ENCODE data around the gene SPAG9.
"Not testable (repeated sequence)": the region's sequence is repeated elsewhere in the genome, so short reads cannot be mapped to it uniquely, and the experiment has no call there.

Gene SPAG9

GRCh38 chr17:51128076-51128475, 7.4 kb upstream of the SPAG9 start:
- DNase-seq: no peak

GRCh38 chr17:51124640-51125503, 4.2 kb upstream of the SPAG9 start:
- DNase-seq: no peak

GRCh38 chr17:51122473-51123115, 1.9 kb upstream of the SPAG9 start:
- not testable (repeated sequence) for DNase-seq

GRCh38 chr17:51121620-51122472, 1.2 kb upstream of the SPAG9 start:
- DNase-seq: peak; percentile 77

GRCh38 chr17:51120357-51120738, 320 bp downstream of the SPAG9 start:
- DNase-seq: peak; percentile 64

- peak; percentile 17 for DNase-seq
These were observed 982 bp downstream of the SPAG9 start for GRCh38 chr17:51119415-51120356.

GRCh38 chr17:51118330-51119195, 2.1 kb downstream of the SPAG9 start:
- DNase-seq: peak; percentile 7

- DNase-seq: no peak
These were observed 5.5 kb downstream of the SPAG9 start for GRCh38 chr17:51115179-51115578.

- DNase-seq: not testable (repeated sequence)
These were observed 8.1 kb downstream of the SPAG9 start for GRCh38 chr17:51112303-51113222.

GRCh38 chr17:51107778-51108177, 12.9 kb downstream of the SPAG9 start:
- DNase-seq: no peak

GRCh38 chr17:51103451-51103850, 17.2 kb downstream of the SPAG9 start:
- no peak for DNase-seq

GRCh38 chr17:51103050-51103449, 17.6 kb downstream of the SPAG9 start:
- no peak for DNase-seq

GRCh38 chr17:51097708-51098446, 22.8 kb downstream of the SPAG9 start:
- DNase-seq: no peak

GRCh38 chr17:51091635-51092034, 29.0 kb downstream of the SPAG9 start:
- no peak for DNase-seq

- DNase-seq: not testable (repeated sequence)
These were observed 31.8 kb downstream of the SPAG9 start for GRCh38 chr17:51088868-51089267.

- no peak for DNase-seq
These were observed 32.4 kb downstream of the SPAG9 start for GRCh38 chr17:51088287-51088686.

- no peak for DNase-seq
These were observed 33.5 kb downstream of the SPAG9 start for GRCh38 chr17:51087072-51087757.

- DNase-seq: no peak
These were observed 35.4 kb downstream of the SPAG9 start for GRCh38 chr17:51085150-51085805.

Data from CD4-positive, alpha-beta T cell treated with Interleukin-6 for 4 hours (primary cell).